SH-SY5Y (cell line): ENCODE results near the gene CPED1.

Source experiments
- GATA2 ChIP-seq: IDR thresholded peaks from 2 replicates; pipeline ENCODE4 v1.6.1; 2011; ENCODE audit warnings: mild to moderate bottlenecking, low read depth, low read length
- GATA3 ChIP-seq: IDR thresholded peaks from 2 replicates; pipeline ENCODE4 v1.6.1; 2011; ENCODE audit warnings: low read depth, mild to moderate bottlenecking, low read length, moderate library complexity

DNA sequence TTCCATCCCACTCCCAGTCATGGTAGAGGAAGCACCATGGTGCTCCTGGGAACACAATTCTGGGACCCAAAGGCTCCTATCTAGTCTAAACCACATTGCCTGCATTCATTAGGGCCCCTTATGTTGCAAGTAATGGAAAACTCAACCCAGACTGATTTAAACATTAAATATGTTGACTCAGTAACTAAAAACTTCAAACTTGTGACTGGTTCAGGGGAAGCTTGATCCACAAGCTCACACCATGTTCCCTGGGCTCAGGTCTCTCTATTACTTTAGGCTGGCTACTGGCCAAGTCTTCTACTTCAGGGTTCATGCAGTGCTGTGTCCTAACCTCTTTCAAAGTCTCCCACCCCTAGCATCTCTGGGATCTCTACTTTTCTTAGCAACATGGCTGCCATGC, 353.4 kb downstream of the CPED1 start:
- TF ChIP-seq GATA2 (no peak), GATA3 (no peak)
